CD14-positive monocyte (primary cell): Measurements from ENCODE around the gene CDC42EP2. TPM values are rescaled to one million over a fixed set of nuclear protein-coding genes. Genes with fewer than 3 reads are reported as not detected.

Experiments used
- DNase-seq, 3 donors: peaks; one replicate each; pipeline ENCODE4 v3.0.0-alpha.2; 2011 to 2022
- H2AFZ ChIP-seq: 2 replicates; pipeline ENCODE4 v1.6.0; 2012; ENCODE audit warnings: mild to moderate bottlenecking, low read depth, low read length, inconsistent platforms; ENCODE audit not compliant: insufficient read depth, poor library complexity, severe bottlenecking
- H3K27ac ChIP-seq, 2 donors: 1 replicate in 1 of 2; 2 replicates in 1 of 2; pipeline ENCODE4 v1.5.1; 2012 to 2013; ENCODE audit warnings: low read length in 2 of 2, control low read depth in 1 of 2, inconsistent platforms in 1 of 2, low read depth in 1 of 2, mild to moderate bottlenecking in 1 of 2
- H3K27me3 ChIP-seq, 2 donors: one replicate each; pipeline versions ENCODE4 v1.6.0 to v1.6.1; 2011 to 2013; ENCODE audit warnings: low read length in 2 of 2; ENCODE audit not compliant: control insufficient read depth in 2 of 2, insufficient read depth in 2 of 2
- H3K36me3 ChIP-seq, 2 donors: replicated peaks in 1 of 2; 1 replicate in 1 of 2; 2 replicates in 1 of 2; pipeline versions ENCODE4 v1.5.1 to v1.6.1; 2012 to 2013; ENCODE audit warnings: low read length in 2 of 2, control low read depth in 1 of 2, inconsistent platforms in 1 of 2, mild to moderate bottlenecking in 1 of 2; ENCODE audit not compliant: insufficient read depth in 2 of 2, control insufficient read depth in 1 of 2
- H3K4me1 ChIP-seq, 2 donors: 1 replicate in 1 of 2; 2 replicates in 1 of 2; pipeline versions ENCODE4 v1.5.1 to v1.6.1; 2012 to 2013; ENCODE audit warnings: low read length in 2 of 2, control low read depth in 1 of 2, inconsistent platforms in 1 of 2, mild to moderate bottlenecking in 1 of 2, moderate library complexity in 1 of 2; ENCODE audit not compliant: insufficient read depth in 2 of 2, control insufficient read depth in 1 of 2
- H3K4me2 ChIP-seq: replicated peaks from 2 replicates; pipeline ENCODE3; 2012; ENCODE audit warnings: low read length, moderate library complexity, mild to moderate bottlenecking; ENCODE audit not compliant: poor library complexity, severe bottlenecking; ENCODE audit errors: extremely low read depth
- H3K4me3 ChIP-seq, 3 experiments: fragments of 200-600 bp in 1 of 3; sonication (generic) in 1 of 3; replicated peaks in 1 of 3; 1 replicate in 2 of 3; 2 replicates in 1 of 3; pipeline ENCODE4 v1.5.1; 2011 to 2013; ENCODE audit warnings: low read length in 3 of 3, mild to moderate bottlenecking in 3 of 3, control low read depth in 2 of 3, low read depth in 2 of 3, inconsistent platforms in 1 of 3, moderate library complexity in 1 of 3
- H3K79me2 ChIP-seq: 2 replicates; pipeline ENCODE4 v1.6.0; 2012; ENCODE audit warnings: mild to moderate bottlenecking, control low read depth, inconsistent platforms, low read length, moderate library complexity; ENCODE audit not compliant: insufficient read depth
- H3K9ac ChIP-seq: 2 replicates; pipeline ENCODE4 v1.6.0; 2017; ENCODE audit warnings: low read length, mild to moderate bottlenecking; ENCODE audit not compliant: insufficient read depth, poor library complexity, severe bottlenecking
- H3K9me3 ChIP-seq, 2 donors: replicated peaks in 1 of 2; 1 replicate in 1 of 2; 2 replicates in 1 of 2; pipeline versions ENCODE4 v1.5.1 to v1.6.1; 2012 to 2013; ENCODE audit warnings: low read length in 2 of 2, control low read depth in 1 of 2; ENCODE audit not compliant: control insufficient read depth in 1 of 2, insufficient read depth in 1 of 2
- H4K20me1 ChIP-seq: 2 replicates; pipeline ENCODE4 v1.6.0; 2012; ENCODE audit warnings: mild to moderate bottlenecking, low read length, control low read depth, moderate library complexity; ENCODE audit not compliant: insufficient read depth
- H3K27ac Mint-ChIP-seq, 7 donors: one replicate each; pipeline ENCODE4 v1.8.0; 2020; ENCODE audit warnings: mild to moderate bottlenecking in 7 of 7, mixed read lengths in 7 of 7, moderate library complexity in 6 of 7, inconsistent platforms in 2 of 7
- H3K27me3 Mint-ChIP-seq, 3 donors: one replicate each; pipeline ENCODE4 v1.8.0; 2021 to 2022; ENCODE audit warnings: low read depth in 3 of 3, mild to moderate bottlenecking in 3 of 3, mixed read lengths in 3 of 3, moderate library complexity in 3 of 3, inconsistent platforms in 1 of 3
- H3K36me3 Mint-ChIP-seq, 2 donors: one replicate each; pipeline ENCODE4 v1.8.0; 2020; ENCODE audit warnings: mixed read lengths in 2 of 2, inconsistent platforms in 1 of 2, mild to moderate bottlenecking in 1 of 2
- H3K4me1 Mint-ChIP-seq: one replicate; pipeline ENCODE4 v1.8.0; 2020; ENCODE audit warnings: mild to moderate bottlenecking, mixed read lengths
- H3K4me3 Mint-ChIP-seq, 2 donors: one replicate each; pipeline ENCODE4 v1.8.0; 2020; ENCODE audit warnings: mild to moderate bottlenecking in 2 of 2, mixed read lengths in 2 of 2, moderate library complexity in 1 of 2
- H3K9me3 Mint-ChIP-seq, 7 donors: one replicate each; pipeline ENCODE4 v1.8.0; 2020 to 2022; ENCODE audit warnings: mixed read lengths in 7 of 7, mild to moderate bottlenecking in 6 of 7, moderate library complexity in 6 of 7, inconsistent platforms in 2 of 7
- CTCF ChIP-seq: fragments of 200-600 bp; IDR thresholded peaks from one replicate; pipeline ENCODE4 v1.8.0; 2022; ENCODE audit warnings: antibody characterized with exemption, mild to moderate bottlenecking
- WGBS: methylation state at CpG from one replicate; pipeline ENCODE4 v1.1.5; 2013; ENCODE audit warnings: missing lambda C conversion rate; ENCODE audit not compliant: insufficient coverage; 5-methylcytosine and 5-hydroxymethylcytosine counted together
- intact Hi-C, 2 donors: fragments of 100-400 bp; cut with micrococcal nuclease; formaldehyde crosslinking; loops; one replicate each; pipeline versions ENCODE4 v1.15.0 to v1.15.1; 2023
- polyA plus RNA-seq, 3 donors: library from polyadenylated mRNA; depleted of rRNA in 1 of 3; unstranded in 2 of 3; stranded (reverse) in 1 of 3; fragments of 300-500 nt in 2 of 3; fragments of >200 nt in 1 of 3; fragmentation: Illumina TruSeq in 2 of 3; gene quantifications; 1 replicate in 2 of 3; 2 replicates in 1 of 3; pipeline ENCODE4 v1.2.3, GENCODE V29; 2012 to 2021

Gene CDC42EP2
- polyA plus RNA-seq, 3 donors = 5.4 to 15.6 (median 10.1) TPM

GRCh38 chr11:65325435-65325834 lies 10.8 kb downstream of the CDC42EP2 start:
- Mint-ChIP-seq H3K4me1 (peaks cover 14% of the 10 kb centered on the region), H3K4me3 (no peak overlapping the region), H3K9me3 (peaks cover 0 to 3% (median 0%) of the 10 kb centered on the region in 7 donors), H3K27me3 (peaks cover 7 to 11% (median 9%) of the 10 kb centered on the region in 3 donors), H3K27ac (no peak overlapping the region), H3K36me3 (peaks cover 23 to 24% of the 10 kb centered on the region in 2 donors)
- WGBS = 90% methylated on average over 4 of the region's 4 CpGs
- H2AFZ ChIP-seq = no peak overlapping the region
- H3K4me1 ChIP-seq = peaks cover 12 to 16% of the 10 kb centered on the region in 2 donors
- TF ChIP-seq CTCF = no peak
- peaks cover 22% of the 10 kb centered on the region in 2 donors for H3K36me3 ChIP-seq
- H3K4me3 ChIP-seq = no peak overlapping the region
- no peak for DNase-seq
- H3K4me2 ChIP-seq = no peak overlapping the region
- H3K9ac ChIP-seq = no peak overlapping the region
- peaks cover 34% of the 10 kb centered on the region for H4K20me1 ChIP-seq
- intact Hi-C loops = no loop called here
- no peaks in the 10 kb centered on the region for H3K79me2 ChIP-seq
- no peaks in the 10 kb centered on the region for H3K27me3 ChIP-seq
- no peaks in the 10 kb centered on the region for H3K9me3 ChIP-seq
- H3K27ac ChIP-seq = no peak overlapping the region

GRCh38 chr11:65327021-65327420 lies 12.4 kb downstream of the CDC42EP2 start:
- Mint-ChIP-seq H3K4me3 (no peak overlapping the region), H3K27me3 (peaks cover 6 to 13% (median 10%) of the 10 kb centered on the region in 3 donors), H3K27ac (no peak overlapping the region), H3K36me3 (peaks cover 7 to 8% of the 10 kb centered on the region in 2 donors), H3K9me3 (peaks cover 0 to 3% (median 0%) of the 10 kb centered on the region in 7 donors), H3K4me1 (peaks cover 14% of the 10 kb centered on the region)
- DNase-seq = no peak
- Histone ChIP-seq H3K27ac (no peak overlapping the region), H4K20me1 (peaks cover 18% of the 10 kb centered on the region), H3K4me1 (peaks cover 12 to 16% of the 10 kb centered on the region in 2 donors), H3K9me3 (no peaks in the 10 kb centered on the region), H3K9ac (no peak overlapping the region), H2AFZ (no peak overlapping the region), H3K4me2 (no peak overlapping the region), H3K27me3 (no peaks in the 10 kb centered on the region), H3K36me3 (peaks cover 6 to 7% of the 10 kb centered on the region in 2 donors), H3K4me3 (no peak overlapping the region), H3K79me2 (no peaks in the 10 kb centered on the region)
- intact Hi-C loops = no loop called here
- WGBS = 96% methylated on average over 3 of the region's 8 CpGs
- no peak for TF ChIP-seq CTCF
